ENCODE results near the gene SRP68.

DNA sequence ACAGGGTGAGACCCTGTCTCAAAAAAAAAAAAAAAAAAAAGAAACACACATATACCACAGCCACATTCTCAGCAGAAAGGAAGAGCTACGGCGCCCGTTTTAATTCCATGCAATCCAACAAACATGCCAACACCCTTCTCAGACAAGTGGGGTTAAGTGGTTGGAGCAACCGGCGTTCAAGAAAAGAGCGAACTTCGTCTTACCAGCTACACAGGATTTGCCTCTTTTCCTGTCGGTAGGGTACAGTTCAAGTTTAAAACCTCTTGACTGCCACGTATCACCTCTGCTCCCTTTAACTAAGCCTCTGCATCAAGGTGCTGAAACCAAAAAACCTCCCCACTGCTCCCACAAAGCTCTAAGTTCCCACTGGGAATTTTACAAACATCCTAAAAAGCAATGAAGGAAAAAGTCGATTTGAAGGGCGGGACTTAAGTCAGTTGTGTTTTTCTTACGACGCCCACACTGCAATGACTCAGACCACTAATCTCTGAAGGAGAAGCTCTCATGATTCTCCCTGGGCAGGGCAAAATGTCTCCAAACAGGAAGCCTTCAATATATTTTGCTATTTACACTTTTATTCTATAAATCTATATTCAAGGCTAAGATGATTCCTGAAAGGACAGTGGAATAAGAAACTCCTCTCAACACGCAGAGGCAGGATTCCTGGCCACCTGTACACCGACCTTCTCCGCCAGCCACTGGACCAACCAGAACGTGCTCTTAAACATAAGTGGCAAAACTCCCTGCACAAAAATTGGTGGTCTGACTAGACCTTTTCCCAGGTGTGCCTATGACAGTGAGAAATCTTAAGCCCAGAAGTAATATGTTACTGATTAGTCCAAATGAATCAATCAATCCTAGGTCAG lies 18.8 kb downstream of the SRP68 start:
- TF ChIP-seq, protein P1, sequence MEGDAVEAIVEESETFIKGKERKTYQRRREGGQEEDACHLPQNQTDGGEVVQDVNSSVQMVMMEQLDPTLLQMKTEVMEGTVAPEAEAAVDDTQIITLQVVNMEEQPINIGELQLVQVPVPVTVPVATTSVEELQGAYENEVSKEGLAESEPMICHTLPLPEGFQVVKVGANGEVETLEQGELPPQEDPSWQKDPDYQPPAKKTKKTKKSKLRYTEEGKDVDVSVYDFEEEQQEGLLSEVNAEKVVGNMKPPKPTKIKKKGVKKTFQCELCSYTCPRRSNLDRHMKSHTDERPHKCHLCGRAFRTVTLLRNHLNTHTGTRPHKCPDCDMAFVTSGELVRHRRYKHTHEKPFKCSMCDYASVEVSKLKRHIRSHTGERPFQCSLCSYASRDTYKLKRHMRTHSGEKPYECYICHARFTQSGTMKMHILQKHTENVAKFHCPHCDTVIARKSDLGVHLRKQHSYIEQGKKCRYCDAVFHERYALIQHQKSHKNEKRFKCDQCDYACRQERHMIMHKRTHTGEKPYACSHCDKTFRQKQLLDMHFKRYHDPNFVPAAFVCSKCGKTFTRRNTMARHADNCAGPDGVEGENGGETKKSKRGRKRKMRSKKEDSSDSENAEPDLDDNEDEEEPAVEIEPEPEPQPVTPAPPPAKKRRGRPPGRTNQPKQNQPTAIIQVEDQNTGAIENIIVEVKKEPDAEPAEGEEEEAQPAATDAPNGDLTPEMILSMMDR (IDR thresholded peaks at IDR 0.05), result no peak
- no peak for TF ChIP-seq POLR2A (IDR thresholded peaks at IDR 0.05)

Data from testis (tissue), 2 donors.